Trophoblast cell (in vitro differentiated cells and primary cell): ENCODE data around the gene ZNF93.
"Not testable (repeated sequence)": the region's sequence is repeated elsewhere in the genome, so short reads cannot be mapped to it uniquely, and the experiment has no call there.

Source experiments
- DNase-seq, 2 donors: peaks; one replicate each; pipeline ENCODE4 v3.0.0-alpha.2; 2016
- H2AFZ ChIP-seq: 2 replicates; pipeline ENCODE4 v1.6.1; 2013; ENCODE audit warnings: low read length, moderate library complexity, mild to moderate bottlenecking; ENCODE audit not compliant: insufficient read depth, poor library complexity
- H2AK5ac ChIP-seq: 2 replicates; pipeline ENCODE4 v1.6.1; 2013; ENCODE audit warnings: mild to moderate bottlenecking, low read length
- H2BK120ac ChIP-seq: 2 replicates; pipeline ENCODE4 v1.6.1; 2013; ENCODE audit warnings: low read length, mild to moderate bottlenecking, moderate library complexity; ENCODE audit not compliant: insufficient read depth, poor library complexity
- H2BK12ac ChIP-seq: 2 replicates; pipeline ENCODE4 v1.6.1; 2013; ENCODE audit warnings: mild to moderate bottlenecking, low read length, moderate library complexity
- H2BK5ac ChIP-seq: 2 replicates; pipeline ENCODE4 v1.6.1; 2013; ENCODE audit warnings: low read length, low read depth, moderate library complexity, mild to moderate bottlenecking; ENCODE audit not compliant: poor library complexity
- H3K14ac ChIP-seq: 2 replicates; pipeline ENCODE4 v1.6.1; 2013; ENCODE audit warnings: mild to moderate bottlenecking, low read length
- H3K18ac ChIP-seq: 2 replicates; pipeline ENCODE4 v1.6.1; 2013; ENCODE audit warnings: mild to moderate bottlenecking, low read length
- H3K23ac ChIP-seq: 2 replicates; pipeline ENCODE4 v1.6.1; 2013; ENCODE audit warnings: low read length
- H3K27ac ChIP-seq: 2 replicates; pipeline ENCODE4 v1.5.1; 2013; ENCODE audit warnings: low read depth, mild to moderate bottlenecking, inconsistent platforms, low read length, moderate library complexity
- H3K27me3 ChIP-seq: 2 replicates; pipeline ENCODE4 v1.6.1; 2013; ENCODE audit warnings: inconsistent platforms, mild to moderate bottlenecking, low read length, moderate library complexity; ENCODE audit not compliant: insufficient read depth
- H3K36me3 ChIP-seq, 2 experiments: 1 replicate in 1 of 2; 2 replicates in 1 of 2; pipeline ENCODE4 v1.6.1; 2013; ENCODE audit warnings: low read length in 2 of 2, mild to moderate bottlenecking in 2 of 2, moderate library complexity in 1 of 2; ENCODE audit not compliant: insufficient read depth in 2 of 2, control insufficient read depth in 1 of 2
- H3K4ac ChIP-seq: 2 replicates; pipeline ENCODE4 v1.6.1; 2013; ENCODE audit warnings: low read depth, mild to moderate bottlenecking, low read length, moderate library complexity
- H3K4me1 ChIP-seq, 2 experiments: 1 replicate in 1 of 2; 2 replicates in 1 of 2; pipeline ENCODE4 v1.6.1; 2013; ENCODE audit warnings: low read length in 2 of 2, mild to moderate bottlenecking in 2 of 2, moderate library complexity in 1 of 2; ENCODE audit not compliant: insufficient read depth in 2 of 2, control insufficient read depth in 1 of 2
- H3K4me2 ChIP-seq: 2 replicates; pipeline ENCODE4 v1.6.1; 2013; ENCODE audit warnings: inconsistent platforms, mild to moderate bottlenecking, low read length, moderate library complexity
- H3K4me3 ChIP-seq: 2 replicates; pipeline ENCODE4 v1.5.1; 2013; ENCODE audit warnings: mild to moderate bottlenecking, low read depth, low read length, inconsistent platforms
- H3K79me1 ChIP-seq: one replicate; pipeline ENCODE4 v1.6.1; 2013; ENCODE audit warnings: low read length
- H3K79me2 ChIP-seq: 2 replicates; pipeline ENCODE4 v1.6.1; 2013; ENCODE audit warnings: low read length, mild to moderate bottlenecking; ENCODE audit not compliant: control insufficient read depth, insufficient read depth, poor library complexity
- H3K9ac ChIP-seq: 2 replicates; pipeline ENCODE4 v1.6.1; 2013; ENCODE audit warnings: mild to moderate bottlenecking, low read length
- H3K9me3 ChIP-seq: 2 replicates; pipeline ENCODE4 v1.6.1; 2013; ENCODE audit warnings: low read depth, mild to moderate bottlenecking, control low read depth, inconsistent platforms, low read length; ENCODE audit not compliant: insufficient read depth
- H4K12ac ChIP-seq: 2 replicates; pipeline ENCODE4 v1.6.1; 2013; ENCODE audit warnings: low read depth, mild to moderate bottlenecking, low read length, moderate library complexity
- H4K8ac ChIP-seq: 2 replicates; pipeline ENCODE4 v1.6.1; 2013; ENCODE audit warnings: low read depth, mild to moderate bottlenecking, low read length, moderate library complexity
- H4K91ac ChIP-seq: one replicate; pipeline ENCODE4 v1.6.1; 2013; ENCODE audit warnings: low read depth, mild to moderate bottlenecking, low read length, moderate library complexity
- WGBS: extraction: QIAGEN DNeasy Blood & Tissue Kit; methylation state at CpG from one replicate; pipeline ENCODE4 v1.1.7; 2013; ENCODE audit warnings: missing lambda C conversion rate; ENCODE audit not compliant: insufficient read length, insufficient coverage; ENCODE audit errors: extremely low coverage; 5-methylcytosine and 5-hydroxymethylcytosine counted together

ZNF93 gene

GRCh38 chr19:19959151-19959799, 58.5 kb downstream of the ZNF93 start:
- no CpG with 5 or more reads among the region's 9 CpGs for WGBS
- H2BK12ac ChIP-seq, H3K9me3 ChIP-seq, H3K36me3 ChIP-seq, H2BK120ac ChIP-seq, H3K23ac ChIP-seq, H2AK5ac ChIP-seq, H2BK5ac ChIP-seq, H3K4me3 ChIP-seq, H3K4me2 ChIP-seq, H4K12ac ChIP-seq, H3K79me2 ChIP-seq, H3K18ac ChIP-seq, H3K79me1 ChIP-seq, H4K8ac ChIP-seq, H3K9ac ChIP-seq, H3K14ac ChIP-seq, H2AFZ ChIP-seq, H3K4ac ChIP-seq, H3K27ac ChIP-seq, H3K27me3 ChIP-seq, H4K91ac ChIP-seq, H3K4me1 ChIP-seq: not testable (repeated sequence)
- peak; percentile 61 to 80 for DNase-seq

- Histone ChIP-seq H3K36me3 (no peaks in the 10 kb centered on the region), H3K27ac (no peak overlapping the region), H3K79me2 (no peaks in the 10 kb centered on the region), H3K27me3 (no peaks in the 10 kb centered on the region), H4K8ac (no peak overlapping the region), H3K9me3 (peaks cover 10% of the 10 kb centered on the region), H2AFZ (no peak overlapping the region), H3K4me1 (no peaks in the 10 kb centered on the region), H2AK5ac (no peak overlapping the region), H3K79me1 (no peaks in the 10 kb centered on the region), H2BK12ac (no peak overlapping the region), H3K4ac (no peak overlapping the region), H3K4me2 (no peak overlapping the region), H2BK5ac (no peak overlapping the region), H2BK120ac (no peak overlapping the region), H3K9ac (no peak overlapping the region), H4K91ac (no peak overlapping the region), H3K14ac (no peak overlapping the region), H3K4me3 (no peak overlapping the region), H3K23ac (no peak overlapping the region), H3K18ac (no peak overlapping the region), H4K12ac (no peak overlapping the region)
- WGBS = no CpG with 5 or more reads among the region's 7 CpGs
- DNase-seq = no peak
Measured at GRCh38 chr19:19964416-19964815, 63.7 kb downstream of the ZNF93 start.

DNA sequence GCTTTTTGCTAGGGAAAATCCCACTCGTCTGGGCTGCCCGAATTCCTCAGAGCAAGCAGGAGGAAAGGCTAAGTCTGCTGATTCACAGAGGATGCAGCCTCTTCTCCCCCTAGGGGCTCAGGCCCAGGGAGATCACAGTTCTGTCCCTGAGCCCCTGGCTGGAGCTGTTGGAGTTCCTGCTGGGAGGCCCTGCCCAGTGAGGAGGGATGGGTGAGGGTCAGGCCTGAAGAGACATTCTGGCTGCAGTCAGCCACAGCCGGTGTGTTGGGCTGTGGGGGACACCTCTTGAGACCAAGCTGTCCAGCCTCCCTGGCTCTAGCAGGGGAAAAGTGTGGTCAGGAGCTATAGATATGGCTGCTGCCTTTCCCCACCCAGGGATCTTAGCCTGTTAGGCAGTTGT, 65.4 kb downstream of the ZNF93 start:
- H2AK5ac ChIP-seq, H4K8ac ChIP-seq, H3K23ac ChIP-seq, H3K9ac ChIP-seq, H2AFZ ChIP-seq, H2BK12ac ChIP-seq, H3K79me1 ChIP-seq, H3K4ac ChIP-seq, H3K79me2 ChIP-seq, H3K4me2 ChIP-seq, DNase-seq, H2BK5ac ChIP-seq, H4K12ac ChIP-seq, H3K36me3 ChIP-seq, H3K27ac ChIP-seq, H4K91ac ChIP-seq, H2BK120ac ChIP-seq, H3K14ac ChIP-seq, H3K27me3 ChIP-seq, H3K18ac ChIP-seq, H3K4me3 ChIP-seq, H3K4me1 ChIP-seq: not testable (repeated sequence)
- no CpG with 5 or more reads among the region's 3 CpGs for WGBS
- H3K9me3 ChIP-seq = peaks cover 10% of the 10 kb centered on the region

DNA sequence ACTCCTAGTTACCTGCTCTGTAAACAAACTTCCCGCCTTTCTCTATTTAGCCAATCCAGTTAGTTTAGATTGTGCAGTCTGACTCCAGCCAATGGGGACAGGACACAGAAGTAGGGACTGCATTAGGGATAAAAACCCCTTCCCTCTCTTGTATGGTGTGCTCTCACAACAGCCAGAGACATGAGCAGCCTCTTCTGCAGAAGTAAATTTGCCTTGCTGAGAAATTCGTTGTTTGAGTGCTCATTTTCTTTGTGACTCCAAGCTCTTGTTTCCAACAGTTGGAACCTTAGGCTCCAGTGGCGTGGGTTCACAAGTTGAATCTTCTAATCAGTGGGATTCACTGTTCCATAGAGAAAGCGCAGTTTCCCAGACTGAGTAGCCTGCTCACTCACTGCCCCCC, 66.1 kb downstream of the ZNF93 start:
- DNase-seq = no peak
- WGBS = no CpG with 5 or more reads among the region's 4 CpGs
- H3K27ac ChIP-seq = no peak overlapping the region
- no peak overlapping the region for H3K23ac ChIP-seq
- H3K36me3 ChIP-seq = no peaks in the 10 kb centered on the region
- no peak overlapping the region for H3K9ac ChIP-seq
- H4K91ac ChIP-seq = no peak overlapping the region
- no peak overlapping the region for H2BK5ac ChIP-seq
- H3K79me1 ChIP-seq = no peaks in the 10 kb centered on the region
- H2BK12ac ChIP-seq = no peak overlapping the region
- no peaks in the 10 kb centered on the region for H3K79me2 ChIP-seq
- peaks cover 10% of the 10 kb centered on the region for H3K9me3 ChIP-seq
- H3K18ac ChIP-seq = no peak overlapping the region
- no peak overlapping the region for H4K8ac ChIP-seq
- no peak overlapping the region for H2AFZ ChIP-seq
- H3K27me3 ChIP-seq = no peaks in the 10 kb centered on the region
- H3K4me2 ChIP-seq = no peak overlapping the region
- no peak overlapping the region for H2BK120ac ChIP-seq
- H3K4me1 ChIP-seq = no peaks in the 10 kb centered on the region
- H3K4me3 ChIP-seq = no peak overlapping the region
- no peak overlapping the region for H3K14ac ChIP-seq
- H3K4ac ChIP-seq = no peak overlapping the region
- no peak overlapping the region for H4K12ac ChIP-seq
- no peak overlapping the region for H2AK5ac ChIP-seq
